ENCODE measurements around the gene AP1M1.

DNA sequence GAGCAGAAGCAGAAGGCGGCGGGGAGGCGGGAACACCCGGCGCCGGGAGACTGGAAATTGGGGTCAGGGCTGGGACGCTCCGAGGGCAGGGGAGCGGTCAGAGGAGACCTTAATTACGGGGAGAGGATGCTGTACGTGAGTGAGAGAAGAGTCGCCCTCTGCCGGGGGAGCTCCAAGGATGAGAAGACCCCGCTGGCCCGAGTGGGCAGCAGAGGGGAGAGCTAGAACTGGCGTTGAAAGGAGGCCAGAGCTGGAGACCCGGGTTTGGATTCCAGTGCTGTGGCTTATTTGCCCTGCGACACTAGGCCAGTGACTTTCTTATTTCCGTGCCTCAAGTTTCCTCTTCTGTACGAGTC, 12.0 kb upstream of the AP1M1 start:
- TF ChIP-seq, protein P1, sequence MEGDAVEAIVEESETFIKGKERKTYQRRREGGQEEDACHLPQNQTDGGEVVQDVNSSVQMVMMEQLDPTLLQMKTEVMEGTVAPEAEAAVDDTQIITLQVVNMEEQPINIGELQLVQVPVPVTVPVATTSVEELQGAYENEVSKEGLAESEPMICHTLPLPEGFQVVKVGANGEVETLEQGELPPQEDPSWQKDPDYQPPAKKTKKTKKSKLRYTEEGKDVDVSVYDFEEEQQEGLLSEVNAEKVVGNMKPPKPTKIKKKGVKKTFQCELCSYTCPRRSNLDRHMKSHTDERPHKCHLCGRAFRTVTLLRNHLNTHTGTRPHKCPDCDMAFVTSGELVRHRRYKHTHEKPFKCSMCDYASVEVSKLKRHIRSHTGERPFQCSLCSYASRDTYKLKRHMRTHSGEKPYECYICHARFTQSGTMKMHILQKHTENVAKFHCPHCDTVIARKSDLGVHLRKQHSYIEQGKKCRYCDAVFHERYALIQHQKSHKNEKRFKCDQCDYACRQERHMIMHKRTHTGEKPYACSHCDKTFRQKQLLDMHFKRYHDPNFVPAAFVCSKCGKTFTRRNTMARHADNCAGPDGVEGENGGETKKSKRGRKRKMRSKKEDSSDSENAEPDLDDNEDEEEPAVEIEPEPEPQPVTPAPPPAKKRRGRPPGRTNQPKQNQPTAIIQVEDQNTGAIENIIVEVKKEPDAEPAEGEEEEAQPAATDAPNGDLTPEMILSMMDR (IDR thresholded peaks at IDR 0.05), result peak in 2 of 6 experiments; percentile 20 to 28
- TF ChIP-seq POLR2A (IDR thresholded peaks at IDR 0.05), result no peak
